Measurements from ENCODE around the gene FOXN1.
"Not testable (repeated sequence)": the region's sequence is repeated elsewhere in the genome, so short reads cannot be mapped to it uniquely, and the experiment has no call there.

The FOXN1 gene

DNA sequence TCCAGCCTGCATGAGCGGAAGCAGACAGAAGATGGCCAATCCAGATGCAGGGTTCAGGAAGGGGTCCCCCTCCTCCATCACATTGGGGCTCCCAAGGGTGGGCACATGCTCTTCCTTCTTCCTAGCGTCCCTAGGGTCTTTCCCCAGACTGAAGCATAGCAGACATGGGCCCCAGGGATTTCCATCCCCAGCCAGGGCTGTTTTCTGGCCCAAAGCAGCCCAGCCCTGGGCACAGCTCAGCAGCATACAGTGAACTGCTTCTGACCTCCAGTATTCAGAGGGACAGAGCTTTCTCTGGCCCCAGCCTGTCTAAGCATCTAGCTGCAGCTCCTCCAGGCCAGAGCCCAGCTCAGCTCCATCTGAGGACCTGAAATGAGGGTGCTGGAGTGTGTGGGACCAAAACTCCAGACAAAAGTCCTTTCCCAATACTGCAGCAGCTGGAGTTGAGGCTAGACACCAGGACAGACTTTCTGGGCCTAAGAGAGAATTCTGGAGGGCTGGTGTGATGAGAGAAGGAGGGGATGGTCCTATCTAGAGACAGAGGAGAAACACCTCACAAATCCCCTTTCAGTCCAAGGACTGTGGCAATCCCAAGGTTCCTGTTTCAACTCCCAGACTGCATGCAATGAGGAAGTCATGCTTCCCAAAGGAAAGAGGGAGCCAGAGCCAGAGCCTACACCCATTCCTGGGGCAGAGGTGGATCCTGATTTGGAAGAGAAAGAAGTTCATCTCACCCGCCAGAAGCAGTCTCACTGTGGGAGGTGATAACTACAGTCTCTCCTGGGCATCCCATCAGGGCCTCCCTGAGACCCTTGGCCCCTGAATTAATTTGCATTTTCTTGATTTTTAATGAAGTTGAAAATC lies 4.5 kb upstream of the FOXN1 start:
- no peak for DNase-seq

DNA sequence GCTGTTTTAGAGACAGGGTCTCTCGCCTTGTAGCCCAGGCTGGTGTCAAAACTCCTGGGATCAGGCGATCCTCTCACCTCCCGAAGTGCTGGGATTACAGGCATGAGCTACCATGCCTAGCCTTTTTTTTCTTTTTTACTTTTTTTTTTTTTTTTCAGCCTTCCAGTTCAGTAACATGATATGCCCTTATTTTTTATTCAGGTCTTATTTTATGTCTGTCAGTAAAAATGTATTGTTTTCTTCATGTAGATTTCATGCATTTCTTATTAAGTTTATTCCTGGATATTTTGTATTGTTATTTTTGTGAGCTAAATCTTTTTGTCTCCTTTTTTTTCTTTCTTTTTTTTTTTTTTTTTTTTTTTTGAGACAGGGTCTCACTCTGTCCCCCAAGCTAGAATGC lies 2.7 kb upstream of the FOXN1 start:
- no peak for DNase-seq

DNA sequence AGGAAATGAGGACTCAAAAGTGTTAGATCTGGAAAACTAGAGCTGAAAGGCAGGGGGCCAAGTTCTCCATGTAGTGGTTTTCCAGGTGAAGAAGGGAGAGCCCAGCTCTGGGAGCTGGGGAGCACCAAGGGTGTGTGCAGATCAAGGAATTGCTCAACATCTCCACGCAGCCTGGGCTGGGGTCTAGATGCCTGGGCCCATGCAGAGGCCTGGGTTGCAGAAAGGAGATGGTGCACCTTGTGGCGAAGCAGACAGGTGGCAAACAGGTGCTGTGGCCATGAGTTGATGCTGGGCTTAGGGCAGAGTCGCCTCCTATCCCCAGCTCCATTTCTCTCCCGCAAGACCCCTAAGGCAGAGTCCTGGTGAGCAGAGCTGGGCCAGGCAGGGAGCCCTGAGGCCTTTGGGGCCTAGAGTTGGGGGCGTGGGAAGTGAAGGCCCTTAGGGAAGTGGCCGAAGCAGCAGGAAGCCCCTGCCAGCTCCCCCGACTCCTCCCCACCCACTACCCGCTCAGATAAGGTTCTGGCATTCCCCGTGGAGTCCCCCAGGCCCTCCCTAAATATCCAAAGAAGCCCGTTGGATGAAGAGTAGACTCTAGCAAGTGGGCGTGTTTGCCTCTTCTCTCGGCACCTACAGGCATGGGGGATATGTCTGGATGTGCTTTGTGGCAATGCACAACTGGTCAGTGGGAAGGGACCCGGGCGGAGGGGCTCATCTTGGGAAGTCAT lies 777 bp downstream of the FOXN1 start:
- no peak for DNase-seq

DNA sequence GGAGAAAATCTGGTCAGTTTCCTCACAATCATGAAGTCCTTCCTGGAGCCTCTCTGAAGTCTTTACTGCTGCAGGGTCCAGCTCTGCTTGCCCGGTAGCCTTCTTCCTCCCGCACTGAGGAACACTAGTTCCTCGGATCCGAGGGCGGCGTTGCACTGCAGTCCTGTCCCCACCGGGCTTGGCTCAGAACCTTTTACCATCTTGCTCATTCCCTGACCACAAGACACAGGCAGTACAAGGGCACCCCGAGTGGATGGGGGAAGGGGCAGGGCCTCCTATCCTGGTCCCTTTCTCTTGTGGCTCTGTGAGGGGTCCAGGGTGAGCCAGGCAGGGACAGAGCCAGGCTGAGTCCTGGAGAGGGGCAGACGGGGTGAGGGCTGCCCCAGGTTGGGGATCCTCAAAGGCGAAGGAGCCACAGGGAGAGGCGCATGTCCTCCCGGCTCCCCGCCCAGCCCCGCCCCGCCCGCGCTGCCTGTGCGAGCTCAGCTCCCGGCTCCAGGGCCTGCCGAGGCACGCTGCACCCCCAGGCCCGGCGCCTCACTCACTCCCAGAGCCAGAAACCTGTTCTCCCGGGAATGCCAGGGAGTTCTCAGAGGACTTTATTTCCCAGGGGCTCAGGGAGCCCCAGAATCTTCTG lies 1.5 kb downstream of the FOXN1 start:
- no peak for DNase-seq

DNA sequence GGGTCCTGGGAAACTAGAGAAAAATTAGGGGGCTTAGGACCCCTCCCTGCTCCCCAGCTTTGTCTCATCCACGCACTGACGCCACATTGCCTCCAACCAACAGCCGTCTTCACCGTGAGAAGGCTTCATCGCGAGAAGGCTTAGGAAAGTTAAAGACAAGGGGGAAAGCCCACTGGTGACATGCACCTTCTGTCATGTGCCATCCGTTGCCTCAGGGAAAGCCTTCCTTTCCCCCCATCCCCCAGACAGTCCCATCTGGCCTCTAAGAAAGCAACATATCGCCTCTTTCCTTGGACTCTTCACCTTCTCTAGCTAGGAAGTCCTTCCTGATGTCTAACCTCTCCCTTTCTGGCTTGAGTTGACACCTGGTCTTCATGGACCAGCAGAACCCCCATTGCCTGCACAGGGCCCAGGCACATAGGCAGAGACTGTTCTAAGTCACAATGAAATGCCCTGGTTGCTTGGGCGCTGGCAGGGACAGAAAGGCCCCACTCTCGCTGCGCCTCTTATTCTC lies 2.1 kb downstream of the FOXN1 start:
- DNase-seq: no peak

DNA sequence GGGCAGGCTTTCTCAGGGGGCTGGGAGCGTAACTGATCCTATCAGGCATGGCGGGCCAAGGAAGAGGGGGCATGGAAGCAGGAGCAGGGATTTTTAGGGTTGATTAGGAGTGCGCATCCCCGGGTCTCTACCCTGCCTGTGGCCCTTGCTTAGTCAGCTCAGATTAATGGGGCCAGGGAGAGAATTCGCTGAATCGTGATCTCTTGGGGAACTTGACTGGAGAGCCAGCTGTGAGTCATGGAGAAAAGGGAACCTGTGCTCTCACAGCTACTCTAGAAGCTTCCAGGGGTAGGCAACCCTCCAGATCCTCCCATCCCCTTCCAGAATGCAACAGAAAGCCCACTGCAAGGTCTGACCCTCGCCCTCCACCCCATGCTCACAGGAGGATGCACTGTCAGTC lies 3.6 kb downstream of the FOXN1 start:
- DNase-seq: no peak

DNA sequence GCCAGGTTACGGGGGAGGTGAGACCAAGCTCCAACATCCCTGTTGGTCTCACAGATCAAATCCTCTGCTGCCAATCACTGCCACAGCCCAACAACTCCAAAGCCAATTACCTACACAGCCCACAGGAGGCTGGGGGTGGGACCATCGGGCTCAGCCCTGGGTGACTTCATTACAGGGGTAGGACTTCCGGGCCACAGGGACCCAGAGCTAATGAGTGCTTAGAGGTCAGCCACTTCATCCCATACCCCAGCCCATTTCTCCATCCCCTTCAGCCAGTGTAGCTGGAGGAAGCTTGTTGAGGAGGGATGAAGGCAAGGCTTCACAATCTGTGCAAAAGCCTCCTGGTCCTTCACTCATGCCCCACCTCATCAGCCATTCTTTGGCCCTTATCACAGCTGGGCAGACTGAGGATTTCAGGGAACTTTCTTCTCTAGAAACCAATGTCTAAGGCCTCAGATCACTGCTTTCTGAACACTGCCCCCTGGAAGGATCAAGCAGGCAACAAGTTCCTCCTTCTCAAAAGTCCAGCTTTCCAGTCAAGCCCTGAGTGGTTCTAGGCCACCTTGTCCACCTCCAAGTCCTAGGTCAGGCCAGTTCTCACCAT lies 5.8 kb downstream of the FOXN1 start:
- no peak for DNase-seq

DNA sequence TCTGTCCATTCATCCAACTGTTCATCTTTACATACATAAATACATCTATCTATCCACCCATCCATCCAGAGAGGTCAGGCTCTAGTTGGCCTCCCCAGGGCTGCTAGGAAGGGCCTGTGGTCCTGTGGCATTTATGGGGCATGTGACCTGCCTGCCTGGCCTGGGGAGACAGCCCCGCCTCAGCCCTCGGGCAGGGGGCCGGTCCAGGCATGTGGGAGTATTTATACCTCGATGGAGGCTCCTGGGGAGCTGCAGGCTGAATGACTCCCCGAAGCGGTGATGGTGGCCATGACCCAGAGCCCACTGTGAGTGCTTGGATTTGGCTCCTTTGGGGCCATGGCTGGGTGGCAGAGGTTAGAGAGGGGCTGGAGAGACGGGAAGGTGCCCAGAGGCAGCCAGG lies 7.3 kb downstream of the FOXN1 start:
- DNase-seq: no peak

DNA sequence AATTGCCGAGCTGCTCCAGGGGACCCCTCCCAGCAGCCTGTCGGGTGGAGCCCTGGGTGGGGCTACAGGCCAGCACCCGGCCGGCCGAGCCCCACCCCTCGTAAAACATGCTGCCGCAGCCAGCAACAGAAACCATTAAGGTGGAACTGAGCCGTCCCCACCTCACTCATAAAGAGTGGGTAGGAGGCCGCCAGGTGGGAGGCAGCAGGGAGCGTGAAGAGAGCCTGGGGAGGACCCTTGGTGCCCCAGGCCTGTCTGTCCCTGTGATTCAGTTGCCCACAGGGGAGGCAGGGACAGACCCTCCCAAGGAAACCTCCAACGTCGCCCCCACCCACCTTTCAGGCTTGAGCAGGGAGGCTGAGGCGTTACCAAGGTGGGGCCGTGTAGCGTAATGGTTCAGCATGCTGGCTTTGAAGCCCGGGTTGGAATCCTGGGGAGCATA lies 8.4 kb downstream of the FOXN1 start:
- no peak for DNase-seq

DNA sequence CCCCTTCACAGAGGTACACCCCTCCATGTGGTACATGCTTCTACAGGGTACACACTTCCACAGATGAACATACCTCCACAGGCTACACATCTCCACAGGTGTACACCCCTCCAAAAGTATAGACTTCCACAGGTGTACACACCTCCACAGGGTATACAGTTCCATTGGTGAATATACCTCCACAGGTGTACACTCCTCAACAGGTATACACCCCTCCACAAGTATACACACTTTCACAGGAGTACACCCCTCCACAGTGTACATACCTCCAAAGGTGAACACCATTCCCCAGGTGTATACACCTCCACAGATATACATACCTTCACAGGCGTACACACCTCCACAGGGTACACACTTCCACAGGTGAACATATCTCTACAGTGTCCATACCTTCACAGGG lies 9.4 kb downstream of the FOXN1 start:
- DNase-seq: no peak

DNA sequence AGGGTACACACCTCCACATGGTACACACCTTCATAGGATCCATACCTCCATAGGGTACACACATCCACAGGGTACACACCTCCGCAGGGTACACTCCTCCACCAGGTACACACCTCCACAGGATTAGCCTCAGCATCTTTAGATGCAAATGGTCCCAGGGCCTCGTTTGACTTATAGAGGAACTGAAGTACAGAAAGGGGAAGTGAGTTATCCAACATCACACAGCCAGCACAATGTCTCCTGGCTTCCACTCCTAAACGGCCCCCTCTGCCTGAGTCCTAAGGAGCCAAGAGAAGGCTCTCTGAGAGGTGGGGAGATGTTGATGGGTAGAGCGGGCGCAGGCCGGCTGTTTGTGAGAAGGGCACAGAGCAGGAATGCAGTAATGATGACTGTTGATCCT lies 12.0 kb downstream of the FOXN1 start:
- DNase-seq: no peak

DNA sequence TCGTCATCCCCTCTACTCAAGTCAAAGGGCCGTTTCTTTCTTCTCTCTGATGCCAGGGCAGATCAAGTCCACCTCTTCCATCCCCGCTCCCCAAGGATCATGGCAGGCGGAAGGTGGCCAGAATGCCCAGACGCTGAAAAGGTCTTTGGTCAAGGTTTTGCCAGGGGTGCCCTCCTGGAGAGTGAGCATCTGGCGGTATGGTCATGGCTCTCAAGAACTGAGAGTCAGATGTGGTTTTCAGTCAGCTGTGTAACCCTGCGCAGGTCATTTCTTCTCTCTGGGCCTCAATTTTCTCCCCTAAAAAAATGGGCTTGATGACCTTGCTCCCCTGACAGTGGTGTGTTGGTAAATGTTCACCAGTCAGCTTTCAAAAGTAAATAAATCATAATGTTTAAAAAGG lies 12.4 kb downstream of the FOXN1 start:
- DNase-seq: no peak

DNA sequence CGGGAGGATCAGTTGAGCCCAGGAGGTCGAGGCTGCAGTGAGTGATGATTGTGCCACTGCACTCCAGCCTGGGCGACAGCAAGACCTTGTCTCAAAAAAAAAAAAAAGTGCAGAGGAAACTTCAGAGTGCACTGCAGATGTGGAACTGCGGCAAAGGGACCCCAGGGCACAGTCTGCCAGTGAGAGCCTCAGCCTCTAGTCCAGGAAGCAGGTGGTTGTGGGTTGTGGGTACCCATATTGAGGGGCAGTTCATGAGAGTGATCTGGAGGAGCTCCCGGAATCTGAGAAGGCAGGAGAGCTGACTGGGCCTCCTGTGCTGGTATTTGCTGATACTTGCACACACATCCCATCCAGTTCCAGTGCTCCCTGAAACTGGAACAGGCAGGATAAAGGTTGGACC lies 13.1 kb downstream of the FOXN1 start:
- no peak for DNase-seq

DNA sequence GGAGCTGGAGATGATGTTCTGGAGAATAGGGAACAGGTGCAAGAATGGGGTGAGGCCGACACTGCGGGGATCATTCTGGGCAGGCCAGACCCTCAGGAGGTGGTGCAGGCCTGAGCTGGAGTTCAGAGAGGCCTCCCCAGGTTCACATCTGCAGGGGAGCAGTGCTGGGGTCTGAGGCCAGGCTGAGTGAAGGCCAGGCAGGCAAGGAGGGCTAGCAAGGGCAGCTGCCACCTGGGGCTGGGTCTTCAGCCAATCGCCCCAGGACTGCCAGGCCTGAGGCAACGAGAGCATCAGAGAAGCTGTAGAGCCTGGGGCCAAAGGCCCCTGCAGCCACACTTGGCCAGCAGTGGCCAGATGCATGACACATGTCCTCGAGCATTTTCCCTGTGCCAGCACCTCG lies 14.5 kb downstream of the FOXN1 start:
- DNase-seq: no peak

DNA sequence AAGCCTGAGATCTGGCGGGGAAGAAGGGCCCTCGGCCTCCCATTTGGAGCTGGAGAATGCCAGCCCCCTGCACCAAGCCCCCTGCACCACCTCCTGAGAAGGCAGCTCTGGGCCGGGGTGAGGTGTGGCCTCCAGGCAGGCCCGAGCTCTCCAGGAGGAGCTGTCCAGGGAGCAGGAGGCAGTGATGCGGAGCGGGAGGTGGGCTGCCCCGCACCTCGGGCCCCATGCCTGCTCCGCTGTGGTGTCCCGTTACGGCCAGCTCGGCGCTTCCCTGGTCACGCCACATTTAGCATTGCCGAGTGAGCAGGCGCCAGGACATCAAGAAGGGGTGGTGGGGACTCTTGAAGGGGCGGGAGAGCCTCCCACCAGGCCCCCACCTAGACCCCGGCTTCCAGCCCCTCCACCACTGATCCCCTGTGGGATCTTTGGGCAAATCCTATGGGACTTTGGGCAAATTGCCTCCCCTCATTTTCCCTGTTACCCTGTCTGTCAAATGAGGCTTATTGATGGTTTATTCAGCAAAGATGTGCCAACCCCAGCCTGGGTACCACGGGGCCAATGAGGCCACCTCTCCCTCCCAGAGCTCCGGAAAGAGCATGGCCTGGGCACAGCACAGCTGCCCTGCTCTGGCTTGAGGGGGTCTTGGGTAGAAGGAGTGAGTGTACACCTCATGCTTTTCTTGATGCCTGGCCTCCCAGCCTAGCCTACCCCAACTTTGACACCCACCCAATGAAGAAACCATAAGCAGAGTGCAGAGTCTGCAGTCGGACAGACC lies 15.3 kb downstream of the FOXN1 start:
- no peak for DNase-seq

DNA sequence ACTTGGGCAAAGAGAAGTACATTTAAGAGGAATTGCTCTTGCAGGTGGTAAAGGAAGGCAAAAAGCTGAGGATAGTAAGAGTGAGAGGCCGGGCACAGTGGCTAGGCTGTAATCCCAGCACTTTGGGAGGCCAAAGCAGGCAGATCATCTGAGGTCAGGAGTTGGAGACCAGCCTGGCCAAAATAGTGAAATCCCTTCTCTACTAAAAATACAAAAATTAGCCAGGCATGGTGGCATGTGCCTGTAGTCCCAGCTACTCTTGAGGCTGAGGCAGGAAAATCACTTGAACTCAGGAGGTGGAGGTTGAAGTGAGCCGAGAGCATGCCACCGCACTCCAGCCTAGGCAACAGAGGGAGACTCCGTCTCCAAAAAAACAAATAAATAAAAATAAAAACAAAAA lies 16.1 kb downstream of the FOXN1 start:
- DNase-seq: not testable (repeated sequence)

DNA sequence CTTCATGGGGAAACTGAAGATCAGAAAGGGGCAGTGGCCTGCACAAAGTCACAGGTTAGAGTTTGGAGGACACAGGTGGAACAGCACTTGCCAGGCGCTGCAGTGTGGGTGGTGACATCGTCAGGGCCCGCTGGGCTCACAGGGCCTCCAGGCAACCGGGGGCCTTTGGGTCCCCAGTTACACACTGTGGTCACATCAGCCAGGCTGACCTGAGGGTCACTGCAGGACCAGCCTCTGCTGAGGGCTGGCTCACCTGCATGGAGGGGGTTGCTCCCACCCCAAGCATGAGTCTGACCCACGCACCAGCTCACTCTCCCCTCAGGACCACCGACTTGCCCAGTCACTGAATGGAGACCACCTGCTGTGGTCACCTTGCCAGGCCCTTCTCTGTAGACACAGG lies 17.0 kb downstream of the FOXN1 start:
- no peak for DNase-seq

DNA sequence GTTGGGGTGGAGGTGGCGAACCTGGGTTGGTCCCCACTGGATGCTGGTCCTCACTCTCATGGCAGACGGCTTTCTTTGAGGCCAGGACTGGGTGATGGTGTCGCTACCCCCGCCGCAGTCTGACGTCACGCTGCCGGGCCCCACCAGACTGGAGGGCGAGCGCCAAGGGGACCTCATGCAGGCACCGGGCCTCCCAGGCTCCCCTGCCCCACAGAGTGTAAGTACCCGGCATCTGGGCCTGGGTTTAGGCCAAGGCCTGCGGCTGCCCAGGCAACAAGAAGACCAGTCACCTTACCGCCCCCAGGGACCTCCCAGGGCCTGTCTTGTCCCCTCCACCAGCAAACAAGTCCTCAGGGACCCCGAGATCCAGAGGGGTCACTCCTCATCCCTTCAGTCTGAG lies 17.7 kb downstream of the FOXN1 start:
- DNase-seq: no peak

DNA sequence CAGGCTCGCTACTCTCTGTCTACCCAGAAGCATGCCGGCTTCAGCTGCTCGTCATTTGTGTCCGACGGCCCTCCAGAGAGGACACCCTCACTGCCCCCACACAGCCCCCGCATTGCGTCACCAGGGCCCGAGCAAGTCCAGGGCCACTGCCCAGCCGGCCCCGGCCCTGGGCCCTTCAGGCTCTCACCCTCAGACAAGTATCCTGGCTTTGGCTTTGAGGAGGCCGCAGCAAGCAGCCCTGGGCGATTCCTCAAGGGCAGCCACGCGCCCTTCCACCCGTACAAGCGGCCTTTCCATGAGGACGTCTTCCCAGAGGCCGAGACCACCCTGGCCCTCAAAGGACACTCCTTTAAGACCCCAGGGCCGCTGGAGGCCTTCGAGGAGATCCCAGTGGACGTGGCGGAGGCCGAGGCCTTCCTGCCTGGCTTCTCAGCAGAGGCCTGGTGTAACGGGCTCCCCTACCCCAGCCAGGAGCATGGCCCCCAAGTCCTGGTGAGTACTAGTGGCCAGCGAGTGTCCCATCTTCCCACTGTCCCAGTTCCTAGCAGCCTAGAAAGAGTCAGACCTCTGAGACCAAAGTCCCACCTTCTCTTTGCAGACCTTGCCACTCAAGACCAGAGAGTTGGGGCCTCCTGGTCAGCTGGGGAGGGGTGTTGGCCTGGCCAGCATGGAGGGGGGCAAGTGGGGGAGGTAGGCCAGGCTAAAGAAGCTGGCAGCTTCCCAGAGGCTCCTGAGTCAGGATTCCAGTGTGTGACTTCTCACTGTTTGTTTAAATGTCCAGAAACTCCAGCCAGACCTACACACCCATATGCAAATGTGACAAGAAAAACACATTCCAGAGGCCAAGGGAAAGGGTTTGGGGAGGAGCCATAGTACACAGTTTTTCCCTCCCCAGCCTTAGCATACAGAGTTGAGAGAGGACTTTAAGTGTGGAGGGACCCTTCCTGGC lies 18.6 kb downstream of the FOXN1 start:
- no peak for DNase-seq

DNA sequence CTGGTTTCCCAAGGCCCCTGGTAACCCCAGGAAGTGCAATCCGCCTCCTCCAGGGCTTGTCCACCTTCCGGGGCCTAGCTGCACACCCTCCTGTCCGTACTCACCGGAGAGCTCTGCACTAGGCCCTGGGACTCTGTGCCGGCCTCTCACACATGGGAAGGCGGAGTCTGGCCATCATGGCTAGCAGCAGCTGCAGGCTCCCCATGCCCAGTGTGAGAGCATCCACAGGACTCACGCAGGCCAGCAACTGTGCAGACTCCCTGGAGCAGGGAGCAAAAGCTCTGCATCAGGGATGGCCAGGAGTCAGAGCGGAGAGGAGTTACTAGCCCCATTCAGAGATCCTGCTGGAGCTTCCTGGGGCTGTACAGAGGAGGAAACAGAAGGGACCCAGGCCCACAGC lies 20.2 kb downstream of the FOXN1 start:
- DNase-seq: no peak

DNA sequence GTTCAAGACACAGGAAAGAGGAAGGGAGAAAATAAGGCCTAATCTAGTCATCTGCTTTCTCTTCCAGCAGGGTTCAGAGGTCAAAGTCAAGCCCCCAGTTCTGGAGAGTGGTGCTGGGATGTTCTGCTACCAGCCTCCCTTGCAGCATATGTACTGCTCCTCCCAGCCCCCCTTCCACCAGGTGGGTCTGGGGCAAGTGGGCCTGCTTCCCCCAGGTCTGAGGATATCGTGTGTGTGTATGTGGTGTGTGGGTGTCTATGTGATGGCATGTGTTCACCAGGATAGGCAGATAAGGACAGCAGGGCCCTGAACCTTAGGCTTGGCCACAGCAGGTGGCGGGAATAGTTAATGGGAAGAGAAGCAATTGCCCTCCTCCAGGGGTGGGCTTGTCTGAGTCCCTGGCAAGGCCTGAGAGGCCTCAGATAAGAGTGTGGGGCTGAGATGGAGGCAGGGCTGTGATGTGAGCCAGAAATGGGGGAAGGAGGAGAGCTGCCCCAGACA lies 21.1 kb downstream of the FOXN1 start:
- no peak for DNase-seq

Data from stimulated activated CD4-positive, alpha-beta T cell treated with anti-CD3 and anti-CD28 coated beads, Interleukin-15, amount 100 ng/mL, for 24 hours (primary cell).